GM23338 (cell line): ENCODE data around the gene ABL2. TPM values are rescaled to one million over a fixed set of nuclear protein-coding genes. Genes with fewer than 3 reads are reported as not detected.

Source experiments
- ATAC-seq: fragments of 200-7000 bp; cut with Tn5 transposase; 3 replicates; pipeline ENCODE4 v1.9.1; 2020
- DNase-seq: peaks from one replicate; pipeline ENCODE4 v3.0.0-alpha.2; 2015; ENCODE audit warnings: low spot score
- H2AFZ ChIP-seq: fragments of 200-600 bp; sonication (generic); 2 replicates; pipeline ENCODE4 v1.8.0; 2016; ENCODE audit warnings: antibody characterized with exemption, mild to moderate bottlenecking, moderate library complexity
- H3F3A ChIP-seq: fragments of 200-600 bp; sonication (generic); replicated peaks from 2 replicates; pipeline ENCODE4 v1.8.0; 2017; ENCODE audit warnings: antibody characterized with exemption, mixed run types, low read depth
- H3K27ac ChIP-seq: fragments of 200-600 bp; sonication (generic); 2 replicates; pipeline ENCODE4 v1.6.1; 2016; ENCODE audit warnings: low read depth
- H3K27me3 ChIP-seq: fragments of 200-600 bp; sonication (generic); 2 replicates; pipeline ENCODE4 v1.8.0; 2016; ENCODE audit warnings: mild to moderate bottlenecking, mixed run types, moderate library complexity; ENCODE audit not compliant: insufficient read depth
- H3K36me3 ChIP-seq: fragments of 200-600 bp; sonication (generic); 2 replicates; pipeline ENCODE4 v1.8.0; 2016; ENCODE audit warnings: mild to moderate bottlenecking; ENCODE audit not compliant: insufficient read depth
- H3K4me1 ChIP-seq: fragments of 200-600 bp; sonication (generic); 2 replicates; pipeline ENCODE4 v1.8.0; 2016; ENCODE audit warnings: mild to moderate bottlenecking, moderate library complexity; ENCODE audit not compliant: insufficient read depth
- H3K4me2 ChIP-seq: fragments of 200-600 bp; sonication (generic); 2 replicates; pipeline ENCODE4 v1.7.1; 2017; ENCODE audit warnings: mixed run types
- H3K4me3 ChIP-seq: fragments of 200-600 bp; sonication (generic); 2 replicates; pipeline ENCODE4 v1.6.1; 2016; ENCODE audit warnings: mixed run types
- H3K79me2 ChIP-seq: fragments of 200-600 bp; sonication (generic); replicated peaks from 2 replicates; pipeline ENCODE4 v1.8.0; 2017; ENCODE audit warnings: mild to moderate bottlenecking; ENCODE audit not compliant: insufficient read depth
- H3K9me2 ChIP-seq: fragments of 200-600 bp; sonication (generic); 2 replicates; pipeline ENCODE4 v1.8.0; 2017; ENCODE audit not compliant: insufficient read depth
- H4K20me1 ChIP-seq: fragments of 200-600 bp; sonication (generic); replicated peaks from 2 replicates; pipeline ENCODE4 v1.8.0; 2017; ENCODE audit warnings: mild to moderate bottlenecking; ENCODE audit not compliant: insufficient read depth
- H3K27ac Mint-ChIP-seq: 2 replicates; pipeline ENCODE4 v1.8.0; 2020; ENCODE audit warnings: inconsistent platforms, mild to moderate bottlenecking, moderate library complexity, mixed read lengths
- H3K27me3 Mint-ChIP-seq: 3 replicates; pipeline ENCODE4 v1.8.0; 2022; ENCODE audit warnings: low read depth, mild to moderate bottlenecking, moderate library complexity, mixed read lengths, inconsistent platforms; ENCODE audit not compliant: insufficient read depth, poor library complexity
- H3K36me3 Mint-ChIP-seq: 3 replicates; pipeline ENCODE4 v1.8.0; 2021; ENCODE audit warnings: low read depth, mild to moderate bottlenecking, inconsistent platforms, moderate library complexity, mixed read lengths
- H3K4me1 Mint-ChIP-seq: 3 replicates; pipeline ENCODE4 v1.8.0; 2020; ENCODE audit warnings: mild to moderate bottlenecking, inconsistent platforms, mixed read lengths
- H3K4me3 Mint-ChIP-seq: 3 replicates; pipeline ENCODE4 v1.8.0; 2021; ENCODE audit warnings: moderate library complexity, mild to moderate bottlenecking, inconsistent platforms, mixed read lengths
- H3K9me3 Mint-ChIP-seq: 3 replicates; pipeline ENCODE4 v1.8.0; 2020; ENCODE audit warnings: moderate library complexity, mild to moderate bottlenecking, inconsistent platforms, mixed read lengths
- CREB1 ChIP-seq: fragments of 250-450 bp; sonication (Bioruptor Pico); IDR thresholded peaks from 2 replicates; pipeline ENCODE4 v1.5.0; 2020; ENCODE audit warnings: low read depth, mild to moderate bottlenecking, moderate library complexity
- CTCF ChIP-seq, 2 experiments: fragments of 200-600 bp in 1 of 2; sonication (generic) in 1 of 2; conservative IDR thresholded peaks; 2 replicates each; pipeline versions ENCODE4 v1.5.1 to v1.6.1; 2016 to 2017; ENCODE audit warnings: antibody characterized with exemption in 2 of 2, low read depth in 2 of 2, mild to moderate bottlenecking in 2 of 2, moderate library complexity in 1 of 2
- ETS1 ChIP-seq: IDR thresholded peaks from 2 replicates; pipeline ENCODE4 v1.6.1; 2016; ENCODE audit warnings: antibody characterized with exemption
- EZH2 ChIP-seq: fragments of 200-600 bp; sonication (generic); IDR thresholded peaks from one replicate; pipeline ENCODE4 v1.8.0; 2017; ENCODE audit warnings: antibody characterized with exemption, mild to moderate bottlenecking, low read depth; ENCODE audit not compliant: unreplicated experiment
- EZH2phosphoT487 ChIP-seq: fragments of 200-600 bp; sonication (generic); IDR thresholded peaks from one replicate; pipeline ENCODE4 v1.8.1; 2018; ENCODE audit warnings: antibody characterized with exemption; ENCODE audit not compliant: unreplicated experiment
- JUNB ChIP-seq: IDR thresholded peaks from one replicate; pipeline ENCODE4 v1.6.1; 2016; ENCODE audit warnings: antibody characterized with exemption; ENCODE audit not compliant: unreplicated experiment
- NANOG ChIP-seq: IDR thresholded peaks from 2 replicates; pipeline ENCODE4 v1.6.1; 2016; ENCODE audit warnings: antibody characterized with exemption, borderline replicate concordance
- POLR2AphosphoS5 ChIP-seq: IDR thresholded peaks from 2 replicates; pipeline ENCODE4 v1.6.1; 2016; ENCODE audit warnings: antibody characterized with exemption, low read depth
- REST ChIP-seq: IDR thresholded peaks from one replicate; pipeline ENCODE4 v1.6.1; 2018; ENCODE audit warnings: antibody characterized with exemption; ENCODE audit not compliant: unreplicated experiment
- STAT1 ChIP-seq: IDR thresholded peaks from one replicate; pipeline ENCODE4 v1.6.1; 2016; ENCODE audit warnings: antibody characterized with exemption; ENCODE audit not compliant: unreplicated experiment
- ZNF114 ChIP-seq: fragments of 250-450 bp; sonication (Bioruptor Pico); IDR thresholded peaks from 2 replicates; pipeline ENCODE4 v1.5.0; 2020; ENCODE audit warnings: mild to moderate bottlenecking, moderate library complexity
- ZNF331 ChIP-seq: fragments of 250-450 bp; sonication (Bioruptor Pico); IDR thresholded peaks from 2 replicates; pipeline ENCODE4 v1.5.0; 2020; ENCODE audit warnings: low read depth, mild to moderate bottlenecking, moderate library complexity
- ZNF462 ChIP-seq: fragments of 250-450 bp; sonication (Bioruptor Pico); IDR thresholded peaks from 2 replicates; pipeline ENCODE4 v1.5.0; 2020; ENCODE audit warnings: mild to moderate bottlenecking, moderate library complexity
- polyA plus RNA-seq: library from polyadenylated mRNA; unstranded; fragments of >200 nt; fragmentation: Nextera tagmentation; extraction: Ambion mirVana; gene quantifications from 2 replicates; pipeline ENCODE4 v1.2.1, GENCODE V29; 2016
- total RNA-seq: library from RNA; depleted of rRNA; stranded (reverse); fragments of >200 nt; shearing (Covaris generic); gene quantifications from 2 replicates; pipeline ENCODE4 v1.2.3, GENCODE V29; 2014

Gene ABL2
- total and polyA plus RNA-seq, 2 experiments from 2014 or later: 5.8 to 22.7 TPM

- Histone ChIP-seq H3F3A (no peaks in the 10 kb centered on the region), H3K79me2 (no peaks in the 10 kb centered on the region), H3K36me3 (0 out of 2 replicates have a peak, but pooled peaks cover 13% of the 10 kb centered on the region), H3K27me3 (no peaks in the 10 kb centered on the region), H2AFZ (no peak overlapping the region), H3K27ac (no peak overlapping the region), H3K4me3 (no peak overlapping the region), H4K20me1 (no peaks in the 10 kb centered on the region), H3K9me2 (no peaks in the 10 kb centered on the region), H3K4me2 (no peak overlapping the region), H3K4me1 (no peaks in the 10 kb centered on the region)
- Mint-ChIP-seq H3K27me3 (no peaks in the 10 kb centered on the region), H3K9me3 (no peaks in the 10 kb centered on the region), H3K4me3 (no peak overlapping the region), H3K27ac (no peak overlapping the region), H3K36me3 (peaks cover 15% of the 10 kb centered on the region; the same call in 2 of the 3 replicates), H3K4me1 (no peaks in the 10 kb centered on the region)
- TF ChIP-seq EZH2phosphoT487 (no peak), ZNF462 (CRISPR knock-in tag) (no peak), POLR2AphosphoS5 (no peak), STAT1 (no peak), ETS1 (no peak), EZH2 (no peak), CTCF (conservative IDR thresholded peaks at IDR 0.05; ENCODE audit: low read depth in 2 of 2) (no peak), ZNF331 (no peak), CREB1 (CRISPR knock-in tag) (no peak), ZNF114 (CRISPR knock-in tag) (no peak), JUNB (no peak), REST (no peak), NANOG (no peak)
- no peak for DNase-seq
- no peak for ATAC-seq
Measured at GRCh38 chr1:179066471-179066870, 163.0 kb downstream of the ABL2 start.
